HG03159 (cell line): Measurements from ENCODE around the gene GET4.
A peak's percentile ranks its signal among the peaks of the same experiment; 100 is the strongest.
"Not testable (repeated sequence)": the region's sequence is repeated elsewhere in the genome, so short reads cannot be mapped to it uniquely, and the experiment has no call there.

ENCODE experiments used
- ATAC-seq: cut with Tn5 transposase; IDR thresholded peaks from one replicate; pipeline ENCODE4 v1.9.1; 2021; ENCODE audit warnings: mild to moderate bottlenecking, moderate library complexity; ENCODE audit not compliant: unreplicated experiment

GET4 gene

GRCh38 chr7:911791-912480 lies 35.6 kb downstream of the GET4 start:
- no peak for ATAC-seq

GRCh38 chr7:913736-914520 lies 37.6 kb downstream of the GET4 start:
- no peak for ATAC-seq

GRCh38 chr7:914521-915194 lies 38.3 kb downstream of the GET4 start:
- no peak for ATAC-seq

GRCh38 chr7:915291-916218 lies 39.2 kb downstream of the GET4 start:
- ATAC-seq: no peak

GRCh38 chr7:916291-916941 lies 40.1 kb downstream of the GET4 start:
- no peak for ATAC-seq

- ATAC-seq: no peak
Observed at GRCh38 chr7:917255-918117, 41.1 kb downstream of the GET4 start.

- no peak for ATAC-seq
Observed at GRCh38 chr7:918118-918425, 41.7 kb downstream of the GET4 start.

- no peak for ATAC-seq
Observed at GRCh38 chr7:918441-919113, 42.2 kb downstream of the GET4 start.

- no peak for ATAC-seq
Observed at GRCh38 chr7:919114-919442, 42.7 kb downstream of the GET4 start.

GRCh38 chr7:919924-920341 lies 43.6 kb downstream of the GET4 start:
- ATAC-seq: no peak

- no peak for ATAC-seq
Observed at GRCh38 chr7:920351-921070, 44.2 kb downstream of the GET4 start.

GRCh38 chr7:921071-921461 lies 44.7 kb downstream of the GET4 start:
- ATAC-seq: no peak

- no peak for ATAC-seq
Observed at GRCh38 chr7:921581-922333, 45.4 kb downstream of the GET4 start.

- ATAC-seq: peak; percentile 5
Observed at GRCh38 chr7:922334-923107, 46.2 kb downstream of the GET4 start.

GRCh38 chr7:923108-924041 lies 47.0 kb downstream of the GET4 start:
- peak; percentile 86 for ATAC-seq

- not testable (repeated sequence) for ATAC-seq
Observed at GRCh38 chr7:924042-924441, 47.7 kb downstream of the GET4 start.
